HG03108 (cell line): ENCODE measurements around the gene SIK3.
"Not testable (repeated sequence)": the region's sequence is repeated elsewhere in the genome, so short reads cannot be mapped to it uniquely, and the experiment has no call there.

ENCODE experiments used
- ATAC-seq: cut with Tn5 transposase; IDR thresholded peaks from one replicate; pipeline ENCODE4 v1.9.1; 2021; ENCODE audit warnings: moderate library complexity; ENCODE audit not compliant: unreplicated experiment

Gene SIK3

GRCh38 chr11:116847612-116848011 lies 250.6 kb downstream of the SIK3 start:
- ATAC-seq: no peak

- ATAC-seq: no peak
Observed at GRCh38 chr11:116844722-116845121, 253.5 kb downstream of the SIK3 start.

GRCh38 chr11:116843661-116844060 lies 254.6 kb downstream of the SIK3 start:
- no peak for ATAC-seq

- ATAC-seq: no peak
Observed at GRCh38 chr11:116842909-116843308, 255.3 kb downstream of the SIK3 start.

- no peak for ATAC-seq
Observed at GRCh38 chr11:116842117-116842516, 256.1 kb downstream of the SIK3 start.

GRCh38 chr11:116840746-116841296 lies 257.4 kb downstream of the SIK3 start:
- ATAC-seq: no peak

GRCh38 chr11:116840224-116840745 lies 257.9 kb downstream of the SIK3 start:
- ATAC-seq: no peak

- no peak for ATAC-seq
Observed at GRCh38 chr11:116838321-116839084, 259.7 kb downstream of the SIK3 start.

GRCh38 chr11:116837231-116838091 lies 260.8 kb downstream of the SIK3 start, which contains the start of gene APOA1:
Gene APOA1, minus strand, starts transcription at chr11:116837622. Its CDS starts 235 bp downstream, at chr11:116837387.
- ATAC-seq: no peak

- ATAC-seq: no peak
Observed at GRCh38 chr11:116836632-116836991, 261.6 kb downstream of the SIK3 start.

- peak; percentile 75 for ATAC-seq
Observed at GRCh38 chr11:116835791-116836631, 262.2 kb downstream of the SIK3 start.

- ATAC-seq: no peak
Observed at GRCh38 chr11:116835042-116835772, 263.0 kb downstream of the SIK3 start.

GRCh38 chr11:116834535-116835041 lies 263.6 kb downstream of the SIK3 start:
- ATAC-seq: not testable (repeated sequence)

GRCh38 chr11:116833816-116834534 lies 264.3 kb downstream of the SIK3 start:
- ATAC-seq: no peak

GRCh38 chr11:116833491-116833815 lies 264.8 kb downstream of the SIK3 start:
- no peak for ATAC-seq

- no peak for ATAC-seq
Observed at GRCh38 chr11:116832350-116833290, 265.6 kb downstream of the SIK3 start.

GRCh38 chr11:116831790-116832349 lies 266.4 kb downstream of the SIK3 start:
- ATAC-seq: no peak
